HG02610 (cell line): Measurements from ENCODE around the gene GNB1L.

Experiments used
- ATAC-seq: cut with Tn5 transposase; IDR thresholded peaks from one replicate; pipeline ENCODE4 v1.9.1; 2021; ENCODE audit warnings: mild to moderate bottlenecking, moderate library complexity; ENCODE audit not compliant: unreplicated experiment

GNB1L gene

GRCh38 chr22:19866665-19867009, 12.0 kb upstream of the GNB1L start:
- no peak for ATAC-seq

DNA sequence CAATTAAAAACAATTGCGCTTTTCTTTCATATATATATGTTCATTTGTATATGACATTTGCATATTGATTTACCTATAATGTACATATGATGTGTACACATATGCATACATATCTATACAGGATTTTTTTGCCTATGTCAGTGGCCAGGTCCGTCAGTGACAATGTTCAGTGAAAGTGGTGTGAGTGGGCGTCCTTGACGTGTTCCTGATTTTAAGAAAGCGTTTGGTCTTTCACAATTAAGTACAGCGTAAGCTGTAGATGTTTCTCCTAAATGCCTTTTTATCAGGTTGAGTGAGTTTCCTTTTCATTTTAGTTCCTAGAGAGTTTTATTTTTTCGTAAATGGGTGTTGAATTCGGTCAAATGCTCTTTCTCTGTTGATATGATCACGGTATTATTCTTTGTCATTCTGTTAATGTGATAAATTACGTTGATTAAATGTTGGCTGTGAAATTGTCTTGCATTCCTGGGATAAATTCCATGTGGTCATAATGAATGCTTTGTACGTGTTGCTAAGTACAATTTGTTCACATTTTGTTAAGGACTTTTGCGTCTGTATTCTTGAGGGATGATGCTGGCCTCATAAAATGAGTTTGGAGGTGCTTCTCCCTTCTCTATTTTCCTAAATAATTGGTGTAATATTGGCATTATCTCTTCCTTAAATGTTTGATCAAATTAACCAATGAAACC, 10.6 kb upstream of the GNB1L start:
- no peak for ATAC-seq

- ATAC-seq, result no peak
Measured at GRCh38 chr22:19864538-19865106, 9.9 kb upstream of the GNB1L start.

GRCh38 chr22:19863571-19863970, 8.9 kb upstream of the GNB1L start:
- ATAC-seq, result no peak

- no peak for ATAC-seq
Measured at GRCh38 chr22:19862619-19863246, 8.1 kb upstream of the GNB1L start.

DNA sequence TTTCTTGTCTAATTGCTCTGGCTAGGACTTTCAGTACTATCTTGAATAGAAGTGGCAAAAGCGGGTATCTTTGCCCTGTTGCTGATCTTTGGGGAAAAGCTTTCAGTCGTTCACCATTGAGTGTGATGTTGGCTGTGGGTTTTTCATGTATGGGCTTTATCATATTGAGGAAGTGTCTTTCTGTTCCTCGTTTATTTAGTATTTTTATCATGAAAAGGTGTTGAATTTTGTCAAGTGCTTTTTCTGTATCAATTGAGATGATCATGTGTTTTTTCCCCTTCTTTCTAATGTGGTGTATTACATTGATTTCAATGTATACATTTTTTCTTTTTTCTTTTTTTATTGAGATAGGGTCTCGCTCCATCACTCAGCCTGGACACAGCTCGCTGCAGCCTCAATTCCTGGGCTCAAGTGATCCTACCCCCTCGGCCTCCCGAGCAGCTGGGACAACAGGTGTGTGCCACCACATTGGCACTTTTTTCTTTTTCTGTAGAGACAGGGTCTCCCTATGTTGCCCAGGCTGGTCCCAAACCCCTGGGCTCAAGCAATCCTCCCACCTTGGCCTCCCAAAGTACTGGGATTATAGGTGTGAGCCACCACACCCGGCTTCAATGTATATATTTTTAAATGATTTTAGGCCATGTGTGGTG, 5.3 kb upstream of the GNB1L start:
- no peak for ATAC-seq

GRCh38 chr22:19857382-19857781, 2.7 kb upstream of the GNB1L start:
- ATAC-seq, result no peak

- peak; percentile 33 for ATAC-seq
Measured at GRCh38 chr22:19855504-19856409, 1.1 kb upstream of the GNB1L start.

- ATAC-seq, result no peak
Measured at GRCh38 chr22:19853879-19854777, 546 bp downstream of the GNB1L start.

- ATAC-seq, result no peak
Measured at GRCh38 chr22:19853058-19853878, 1.4 kb downstream of the GNB1L start.

- no peak for ATAC-seq
Measured at GRCh38 chr22:19852177-19852781, 2.4 kb downstream of the GNB1L start.

- no peak for ATAC-seq
Measured at GRCh38 chr22:19851291-19852176, 3.1 kb downstream of the GNB1L start.

GRCh38 chr22:19850763-19851109, 3.9 kb downstream of the GNB1L start:
- no peak for ATAC-seq

DNA sequence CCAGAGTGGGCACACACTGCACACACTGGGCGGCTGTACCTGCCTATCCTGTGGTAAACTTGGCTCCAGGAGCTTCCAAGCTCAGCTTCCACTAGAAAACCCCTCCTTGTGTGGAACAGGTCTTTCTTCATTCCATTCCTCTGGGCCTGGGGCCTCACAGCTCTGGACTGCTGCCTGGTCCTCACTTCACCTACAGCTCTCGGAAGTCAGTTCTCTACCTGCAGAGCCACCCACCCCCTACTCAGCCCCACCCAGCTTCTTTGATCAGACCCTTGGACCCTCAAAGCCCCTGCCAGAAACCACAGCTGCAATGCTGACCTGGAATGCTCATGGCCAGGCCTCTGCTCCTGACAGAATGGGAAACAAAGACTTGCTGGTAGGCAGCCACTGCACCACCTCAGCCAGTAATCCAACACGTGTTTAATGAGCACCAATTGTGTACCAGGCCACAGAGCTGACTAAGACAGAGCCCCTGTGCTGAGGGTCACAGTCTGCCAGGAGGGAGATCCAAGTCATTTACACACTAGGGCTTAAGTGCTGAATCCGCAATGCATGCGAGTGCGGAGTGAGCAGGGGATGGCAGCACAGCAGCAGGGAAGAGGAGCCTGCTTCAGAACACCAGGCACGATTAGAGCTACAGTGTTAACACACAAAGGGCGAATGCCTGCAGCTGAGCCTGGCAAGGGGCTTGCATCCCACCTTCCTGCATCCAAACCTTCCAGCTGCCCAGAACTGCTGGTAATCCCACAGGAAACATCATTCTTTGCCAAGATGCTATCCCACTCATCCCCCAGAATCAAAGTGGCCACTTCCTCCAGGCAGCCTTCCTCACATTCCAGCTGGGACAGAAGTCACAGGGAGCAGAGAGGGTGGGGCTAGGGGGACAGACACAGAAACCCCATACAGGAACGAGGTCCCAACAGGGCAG, 4.6 kb downstream of the GNB1L start:
- no peak for ATAC-seq

DNA sequence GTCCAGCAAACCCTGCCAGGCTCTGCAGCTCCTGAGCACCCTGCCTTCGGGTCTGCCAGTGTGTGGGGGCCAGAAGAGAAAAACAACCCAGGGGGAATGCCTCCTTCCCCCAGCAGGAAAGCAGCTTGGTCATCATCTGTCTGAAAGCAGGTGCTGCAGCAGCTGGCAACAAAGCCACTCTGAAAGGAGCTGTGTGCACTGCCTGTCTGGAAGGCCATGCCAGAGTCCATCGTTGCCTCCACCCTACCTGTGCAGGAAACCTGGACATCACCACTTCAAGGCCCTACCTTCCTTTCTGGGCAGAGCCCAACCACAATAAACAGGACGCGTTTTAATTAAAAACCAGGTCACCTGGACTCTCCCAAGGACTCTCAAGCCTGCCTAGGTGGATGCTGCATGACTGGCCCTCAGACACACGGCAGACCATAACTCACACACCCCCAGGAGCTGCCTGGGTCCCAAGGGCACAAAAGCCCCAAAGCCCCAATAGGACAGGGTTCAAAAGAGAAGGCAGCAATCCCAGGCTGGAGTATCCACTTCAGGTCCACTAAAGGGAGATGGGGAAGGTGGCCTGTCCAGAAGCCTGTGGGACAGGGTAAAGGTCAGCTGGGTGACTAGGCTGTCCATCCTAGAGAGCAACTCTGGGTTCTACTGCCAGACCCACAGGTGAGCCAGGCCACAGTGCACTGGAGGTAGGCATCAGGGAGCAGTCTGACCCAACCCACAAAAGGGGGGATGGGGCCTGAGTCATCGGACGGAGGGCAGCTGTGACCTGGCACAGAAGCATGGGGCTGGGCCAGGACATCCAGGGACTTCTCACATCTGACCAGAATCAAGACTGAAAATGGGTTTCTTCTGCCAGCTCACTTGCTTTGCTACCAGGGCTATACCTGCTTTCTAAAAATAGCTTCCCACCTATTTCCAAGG, 6.1 kb downstream of the GNB1L start:
- ATAC-seq, result no peak

DNA sequence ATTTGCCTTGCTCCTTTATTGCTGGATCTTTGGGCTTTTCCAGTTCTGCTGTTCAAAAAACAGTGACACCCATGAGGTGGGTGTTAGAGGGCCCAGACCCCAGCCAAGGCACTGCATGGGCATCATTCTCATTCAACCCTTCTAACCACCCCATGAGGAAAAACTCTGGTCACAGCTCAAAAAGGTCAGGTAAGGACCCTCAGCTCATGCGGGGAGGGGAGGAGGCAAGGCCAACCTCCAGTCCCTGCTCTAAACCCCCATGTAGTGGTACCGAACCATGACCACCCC, 7.4 kb downstream of the GNB1L start:
- no peak for ATAC-seq
